Lower leg skin (tissue), 3 donors: ENCODE data around the gene GAGE10.
"Not testable (repeated sequence)": the region's sequence is repeated elsewhere in the genome, so short reads cannot be mapped to it uniquely, and the experiment has no call there.

Source experiments
- CTCF ChIP-seq, 3 donors: fragments of 450-650 bp; IDR thresholded peaks; one replicate each; pipeline ENCODE4 v1.5.1; 2016; ENCODE audit warnings: antibody characterized with exemption in 3 of 3, mild to moderate bottlenecking in 3 of 3, moderate library complexity in 2 of 3
- POLR2A ChIP-seq, 2 donors: fragments of 450-650 bp; IDR thresholded peaks; one replicate each; pipeline ENCODE4 v1.6.1; 2016 to 2017; ENCODE audit warnings: antibody characterized with exemption in 2 of 2, mild to moderate bottlenecking in 1 of 2, moderate library complexity in 1 of 2

GRCh38 chrX:49331282-49331681 lies 27.8 kb downstream of the GAGE10 start, which contains the start of gene GAGE13:
- not testable (repeated sequence) for TF ChIP-seq POLR2A, CTCF (IDR thresholded peaks at IDR 0.05)
